Activated T-helper 2 cell treated with anti-CD3 and anti-CD28 coated beads, Interferon-gamma antibody, Interleukin-2, Interleukin-4, amounts not matched to agents 10 μg/mL and 5 μg/mL and 100 μg/mL, durations not matched to agents 14 hours and 24 hours and 36 hours (primary cell): ENCODE results near the gene CYP21A2. TPM values are rescaled to one million over a fixed set of nuclear protein-coding genes. Genes with fewer than 3 reads are reported as not detected.
"Not testable (repeated sequence)": the region's sequence is repeated elsewhere in the genome, so short reads cannot be mapped to it uniquely, and the experiment has no call there.

ENCODE experiments used
- DNase-seq: peaks from one replicate; pipeline ENCODE4 v3.0.0; 2021; ENCODE audit warnings: low spot score
- H3K27ac Mint-ChIP-seq: one replicate; pipeline ENCODE4 v1.8.0; 2021; ENCODE audit warnings: mixed read lengths
- H3K27me3 Mint-ChIP-seq: one replicate; pipeline ENCODE4 v1.8.0; 2021; ENCODE audit warnings: low read depth, mixed read lengths
- H3K36me3 Mint-ChIP-seq: one replicate; pipeline ENCODE4 v1.8.0; 2021; ENCODE audit warnings: low read depth, mixed read lengths
- H3K4me1 Mint-ChIP-seq: one replicate; pipeline ENCODE4 v1.8.0; 2021; ENCODE audit warnings: low read depth, mixed read lengths
- H3K4me3 Mint-ChIP-seq: one replicate; pipeline ENCODE4 v1.8.0; 2021; ENCODE audit warnings: low read depth, mild to moderate bottlenecking, moderate library complexity, mixed read lengths
- H3K9me3 Mint-ChIP-seq: one replicate; pipeline ENCODE4 v1.8.0; 2021; ENCODE audit warnings: mixed read lengths
- intact Hi-C: fragments of 100-400 bp; cut with micrococcal nuclease; formaldehyde crosslinking; loops from one replicate; pipeline ENCODE4 v1.15.1; 2023
- total RNA-seq: library from RNA; stranded (reverse); gene quantifications from 2 replicates; pipeline ENCODE4 v1.2.3, GENCODE V29; 2022

CYP21A2 gene
- 0.25 and 0.39 TPM in 2 replicates for total RNA-seq

- H3K9me3 Mint-ChIP-seq, DNase-seq, H3K27ac Mint-ChIP-seq, H3K4me3 Mint-ChIP-seq, H3K27me3 Mint-ChIP-seq, intact Hi-C loops, H3K36me3 Mint-ChIP-seq, H3K4me1 Mint-ChIP-seq: not testable (repeated sequence)
Observed at GRCh38 chr6:32037598-32038524, at the start of gene CYP21A2. TSS of gene CYP21A2 (plus strand) at chr6:32038415. CDS start at chr6:32038423, 8 bp downstream.

DNA sequence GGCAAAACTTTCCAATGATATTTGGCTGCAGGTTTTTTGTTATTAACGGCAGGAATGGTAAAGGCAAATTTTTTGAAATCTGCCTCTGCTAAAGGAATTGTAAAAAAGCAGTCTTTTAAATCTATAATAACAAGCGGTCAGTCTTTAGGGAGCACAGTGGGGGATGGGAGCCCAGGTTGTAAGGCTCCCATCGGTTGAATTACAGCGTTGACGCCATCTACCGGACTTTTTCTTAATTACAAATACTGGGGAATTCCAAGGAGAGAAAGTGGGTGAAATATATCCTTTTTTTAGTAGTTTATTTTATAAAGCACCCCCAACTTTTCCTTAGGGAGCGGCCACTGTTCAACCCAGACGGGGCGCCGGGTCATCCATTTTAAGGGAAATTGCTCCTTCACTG lies 48.9 kb upstream of the CYP21A2 start:
- intact Hi-C loops, H3K36me3 Mint-ChIP-seq, H3K27ac Mint-ChIP-seq, H3K4me3 Mint-ChIP-seq, H3K4me1 Mint-ChIP-seq, DNase-seq, H3K27me3 Mint-ChIP-seq, H3K9me3 Mint-ChIP-seq: not testable (repeated sequence)

GRCh38 chr6:31994421-31994820 lies 43.8 kb upstream of the CYP21A2 start:
- DNase-seq, H3K27ac Mint-ChIP-seq, H3K9me3 Mint-ChIP-seq, H3K27me3 Mint-ChIP-seq, H3K4me1 Mint-ChIP-seq, H3K4me3 Mint-ChIP-seq, intact Hi-C loops, H3K36me3 Mint-ChIP-seq: not testable (repeated sequence)

DNA sequence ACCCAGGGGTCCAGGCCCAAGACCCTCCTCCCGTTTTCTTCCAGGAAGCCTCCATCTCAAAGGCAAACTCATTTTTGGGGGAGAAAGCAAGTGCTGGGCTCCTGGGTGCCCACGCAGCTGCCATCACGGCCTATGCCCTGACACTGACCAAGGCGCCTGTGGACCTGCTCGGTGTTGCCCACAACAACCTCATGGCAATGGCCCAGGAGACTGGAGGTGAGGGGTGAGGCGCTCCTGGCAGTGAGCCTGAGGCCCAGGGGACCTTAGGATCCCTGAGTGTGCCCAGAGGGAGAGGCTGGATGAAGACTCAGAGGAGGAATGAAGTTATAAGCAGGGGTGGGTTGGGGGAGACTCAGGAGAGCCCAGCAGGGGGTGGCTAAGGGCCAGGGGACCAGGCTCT lies 41.8 kb upstream of the CYP21A2 start:
- DNase-seq, H3K4me3 Mint-ChIP-seq, H3K9me3 Mint-ChIP-seq, H3K27me3 Mint-ChIP-seq, H3K4me1 Mint-ChIP-seq, H3K36me3 Mint-ChIP-seq, intact Hi-C loops, H3K27ac Mint-ChIP-seq: not testable (repeated sequence)

DNA sequence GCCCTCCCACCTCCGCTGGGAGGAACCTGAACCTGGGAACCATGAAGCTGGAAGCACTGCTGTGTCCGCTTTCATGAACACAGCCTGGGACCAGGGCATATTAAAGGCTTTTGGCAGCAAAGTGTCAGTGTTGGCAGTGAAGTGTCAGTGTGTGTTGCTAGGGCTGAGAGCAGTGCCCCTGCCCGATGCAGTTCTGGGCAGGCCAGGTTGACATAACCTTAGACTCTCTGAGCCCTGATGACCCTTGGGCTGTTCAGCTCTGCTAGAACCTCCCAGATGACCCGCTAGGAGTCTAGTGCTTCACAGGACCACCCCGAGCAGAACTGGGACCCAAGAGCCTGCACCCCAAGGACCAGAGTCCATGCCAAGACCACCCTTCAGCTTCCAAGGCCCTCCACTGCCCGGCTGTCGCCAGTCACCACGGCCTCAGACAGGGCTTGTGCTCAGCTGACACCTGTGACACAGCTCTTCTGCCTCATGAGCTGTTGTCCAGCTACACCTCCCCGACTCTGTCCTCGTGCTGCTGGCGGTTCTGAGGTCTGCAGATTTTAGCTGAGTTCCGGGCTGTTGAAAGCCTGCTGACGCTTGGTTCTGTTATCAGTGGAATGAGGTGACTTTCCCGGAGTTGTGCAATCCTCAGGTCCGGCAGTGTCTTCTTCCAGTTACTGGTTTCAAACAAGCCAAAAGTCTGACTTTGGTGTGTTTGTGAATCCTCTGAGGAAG lies 35.5 kb upstream of the CYP21A2 start:
- DNase-seq, H3K27ac Mint-ChIP-seq, H3K27me3 Mint-ChIP-seq, H3K9me3 Mint-ChIP-seq, H3K36me3 Mint-ChIP-seq, H3K4me1 Mint-ChIP-seq, H3K4me3 Mint-ChIP-seq, intact Hi-C loops: not testable (repeated sequence)

DNA sequence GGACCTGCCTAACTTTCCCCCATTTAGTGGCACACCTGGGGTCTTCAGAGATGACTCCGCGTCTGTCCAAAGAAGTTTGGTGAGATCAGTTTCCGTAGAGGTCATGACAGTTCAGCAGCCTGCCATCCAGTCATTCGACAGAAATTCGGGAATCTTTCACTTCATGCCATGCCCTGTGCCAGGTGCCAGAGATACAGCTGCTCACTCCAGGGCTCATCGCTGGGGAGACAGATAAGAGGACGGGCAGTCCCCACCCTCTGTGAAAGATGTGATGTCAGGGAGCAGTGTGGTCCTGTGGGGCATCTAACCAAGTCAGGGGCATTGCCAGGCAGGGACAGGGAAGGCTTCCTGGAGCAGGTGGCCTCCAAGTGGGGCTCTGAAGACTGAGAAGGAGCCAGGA lies 34.9 kb upstream of the CYP21A2 start:
- H3K27ac Mint-ChIP-seq, DNase-seq, intact Hi-C loops, H3K36me3 Mint-ChIP-seq, H3K4me1 Mint-ChIP-seq, H3K4me3 Mint-ChIP-seq, H3K27me3 Mint-ChIP-seq, H3K9me3 Mint-ChIP-seq: not testable (repeated sequence)

DNA sequence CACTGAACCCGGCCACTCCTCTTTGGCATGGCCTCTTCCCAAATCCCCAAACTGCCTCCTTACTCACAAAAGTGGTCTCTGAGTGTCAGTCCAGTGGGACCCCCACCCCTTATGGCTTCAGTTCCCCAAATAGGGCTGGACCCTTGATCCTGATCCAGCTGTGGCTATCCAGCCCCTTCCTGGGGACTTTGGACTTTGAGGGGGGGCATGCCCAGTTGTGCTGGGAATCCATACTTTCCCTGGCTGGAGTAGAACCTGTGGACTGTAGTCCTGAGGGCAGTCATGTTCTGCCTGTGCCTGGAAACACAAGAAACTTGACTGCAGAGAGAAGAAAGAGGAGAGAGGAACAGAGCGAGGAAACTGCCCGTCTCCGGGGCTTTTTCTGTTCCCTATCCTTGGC lies 33.8 kb upstream of the CYP21A2 start:
- H3K4me1 Mint-ChIP-seq, H3K9me3 Mint-ChIP-seq, H3K27me3 Mint-ChIP-seq, H3K36me3 Mint-ChIP-seq, H3K27ac Mint-ChIP-seq, intact Hi-C loops, DNase-seq, H3K4me3 Mint-ChIP-seq: not testable (repeated sequence)

DNA sequence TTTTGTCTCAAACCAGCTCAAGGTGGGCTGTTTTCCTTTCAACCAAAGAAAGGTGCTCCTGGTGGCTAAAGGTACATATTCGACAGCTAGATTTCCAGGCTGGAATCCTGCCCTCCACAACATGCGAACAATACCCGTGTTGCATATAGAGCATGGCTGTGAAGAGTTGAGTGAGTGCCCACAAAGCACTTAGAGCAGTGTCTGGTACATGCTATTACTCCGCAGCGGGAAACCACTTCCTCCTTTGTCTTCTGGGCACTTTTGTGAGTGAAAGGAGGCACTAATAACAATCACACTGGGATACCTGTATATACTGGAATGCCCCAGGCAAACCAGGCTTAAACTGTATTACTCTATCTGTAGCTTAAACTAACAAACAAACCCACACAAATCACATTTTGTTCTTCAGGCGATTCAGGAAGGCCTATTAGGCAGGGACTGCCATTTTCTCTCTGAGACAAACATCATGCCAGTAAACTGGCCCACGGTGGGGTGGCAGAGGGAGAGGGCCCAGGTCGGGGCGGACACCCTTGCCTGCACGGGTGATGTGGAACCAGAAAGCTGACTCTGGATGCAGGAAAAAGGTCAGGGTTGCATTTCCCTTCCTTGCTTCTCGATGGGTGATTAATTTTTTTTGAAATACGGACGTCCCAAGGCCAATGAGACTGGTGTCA lies 33.2 kb upstream of the CYP21A2 start:
- H3K4me1 Mint-ChIP-seq, DNase-seq, H3K27ac Mint-ChIP-seq, H3K36me3 Mint-ChIP-seq, H3K9me3 Mint-ChIP-seq, H3K4me3 Mint-ChIP-seq, intact Hi-C loops, H3K27me3 Mint-ChIP-seq: not testable (repeated sequence)

- H3K27me3 Mint-ChIP-seq, H3K9me3 Mint-ChIP-seq, H3K4me1 Mint-ChIP-seq, H3K4me3 Mint-ChIP-seq, DNase-seq, H3K36me3 Mint-ChIP-seq, H3K27ac Mint-ChIP-seq, intact Hi-C loops: not testable (repeated sequence)
Observed at GRCh38 chr6:32005538-32005880, 32.7 kb upstream of the CYP21A2 start.

GRCh38 chr6:32005991-32006529 lies 32.2 kb upstream of the CYP21A2 start:
- H3K9me3 Mint-ChIP-seq, H3K4me3 Mint-ChIP-seq, intact Hi-C loops, H3K27ac Mint-ChIP-seq, H3K4me1 Mint-ChIP-seq, H3K27me3 Mint-ChIP-seq, DNase-seq, H3K36me3 Mint-ChIP-seq: not testable (repeated sequence)

GRCh38 chr6:32007086-32007485 lies 31.1 kb upstream of the CYP21A2 start:
- H3K4me3 Mint-ChIP-seq, H3K27ac Mint-ChIP-seq, H3K36me3 Mint-ChIP-seq, DNase-seq, H3K27me3 Mint-ChIP-seq, H3K9me3 Mint-ChIP-seq, intact Hi-C loops, H3K4me1 Mint-ChIP-seq: not testable (repeated sequence)

DNA sequence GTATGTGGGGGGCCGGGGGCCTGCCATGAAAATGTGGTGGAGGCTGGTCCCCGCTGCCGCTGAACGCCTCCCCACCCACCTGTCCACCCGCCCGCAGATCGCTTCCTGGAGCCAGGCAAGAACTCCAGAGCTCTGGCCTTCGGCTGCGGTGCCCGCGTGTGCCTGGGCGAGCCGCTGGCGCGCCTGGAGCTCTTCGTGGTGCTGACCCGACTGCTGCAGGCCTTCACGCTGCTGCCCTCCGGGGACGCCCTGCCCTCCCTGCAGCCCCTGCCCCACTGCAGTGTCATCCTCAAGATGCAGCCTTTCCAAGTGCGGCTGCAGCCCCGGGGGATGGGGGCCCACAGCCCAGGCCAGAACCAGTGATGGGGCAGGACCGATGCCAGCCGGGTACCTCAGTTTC lies 30.2 kb upstream of the CYP21A2 start:
- H3K27ac Mint-ChIP-seq, H3K27me3 Mint-ChIP-seq, H3K9me3 Mint-ChIP-seq, DNase-seq, H3K4me3 Mint-ChIP-seq, intact Hi-C loops, H3K36me3 Mint-ChIP-seq, H3K4me1 Mint-ChIP-seq: not testable (repeated sequence)

GRCh38 chr6:32008616-32009015 lies 29.6 kb upstream of the CYP21A2 start:
- H3K27ac Mint-ChIP-seq, H3K4me3 Mint-ChIP-seq, H3K4me1 Mint-ChIP-seq, intact Hi-C loops, H3K36me3 Mint-ChIP-seq, H3K9me3 Mint-ChIP-seq, H3K27me3 Mint-ChIP-seq, DNase-seq: not testable (repeated sequence)
